ENCODE results near the gene SERINC1. TPM values are rescaled to one million over a fixed set of nuclear protein-coding genes. Genes with fewer than 3 reads are reported as not detected.

Gene SERINC1
- total and polyA plus RNA-seq, 9 of the 15 experiments (the other 6 are each of a cell fraction or from before 2014, with no cell fraction given) = 28.8 to 64.6 (median 39.7) TPM

GRCh38 chr6:122399348-122400120, 72.1 kb downstream of the SERINC1 start, which contains the start of gene HSF2 (continued):
- TF ChIP-seq HMBOX1 (IDR thresholded peaks at IDR 0.05) (no peak), FOXA1 (IDR thresholded peaks at IDR 0.05; ENCODE audit: borderline replicate concordance) (no peak), THRB (CRISPR knock-in tag; conservative IDR thresholded peaks at IDR 0.05) (no peak), SPI1 (IDR thresholded peaks at IDR 0.05; ENCODE audit: borderline replicate concordance, low read depth, low read length) (no peak), ZNF41 (CRISPR knock-in tag; conservative IDR thresholded peaks at IDR 0.05) (no peak), TCF15 (CRISPR knock-in tag; IDR thresholded peaks at IDR 0.05) (no peak), JUND (IDR thresholded peaks at IDR 0.05; ENCODE audit: borderline replicate concordance, low read depth, low read length) (0 out of 2 replicates have a peak, but pooled peaks have one; percentile 11), JUND (tag; IDR thresholded peaks at IDR 0.05; ENCODE audit: borderline replicate concordance, low read depth, low read length) (no peak; the same call in 2 of the 3 replicates), USF1 (CRISPR knock-in tag; IDR thresholded peaks at IDR 0.05) (peak; percentile 94), RBM17 (IDR thresholded peaks at IDR 0.05; ENCODE audit: borderline replicate concordance, low read depth, low read length) (no peak), NCOA4 (IDR thresholded peaks at IDR 0.05; ENCODE audit: partially characterized antibody) (no peak), HNRNPUL1 (IDR thresholded peaks at IDR 0.05; ENCODE audit: low read length) (no peak), THAP12 (CRISPR knock-in tag; IDR thresholded peaks at IDR 0.05) (no peak), PCBP2 (IDR thresholded peaks at IDR 0.05; ENCODE audit: low read depth, low read length, poor library complexity, severe bottlenecking) (no peak), ZBTB11 (CRISPR knock-in tag; IDR thresholded peaks at IDR 0.05) (no peak), ZNF561 (CRISPR knock-in tag; conservative IDR thresholded peaks at IDR 0.05) (no peak), ZNF274 (IDR thresholded peaks at IDR 0.05; ENCODE audit: borderline replicate concordance, low read depth, low read length) (no peak)
